Endothelial cell of umbilical vein (primary cell): ENCODE measurements around the gene IGSF3. TPM values are rescaled to one million over a fixed set of nuclear protein-coding genes. Genes with fewer than 3 reads are reported as not detected.

Experiments
- BruUV-seq: library from RNA; stranded (reverse); fragments of 400-500 nt; replicated peaks from 2 replicates; lab custom pipeline; 2021; lab: Mats Ljungman, UMichigan
- CTCF ChIA-PET: fragments of 300-600, 350-600 bp; sonication (Branson Sonifier 250); formaldehyde crosslinking; loops from one replicate; lab custom pipeline; 2021; ENCODE audit warnings: antibody characterized with exemption, inconsistent platforms; lab: Charles Lee
- POLR2A ChIA-PET: fragments of 300-600, 350-600 bp; sonication (Branson Sonifier 250); formaldehyde crosslinking; loops from one replicate; lab custom pipeline; 2021; ENCODE audit warnings: antibody characterized with exemption, inconsistent platforms; lab: Charles Lee
- DNase-seq: peaks from one replicate; pipeline ENCODE4 v3.0.0-alpha.2; 2011; ENCODE audit warnings: low read depth, low spot score
- FAIRE-seq: peaks from 2 replicates; lab custom pipeline; 2011; peaks lifted over from hg19 to GRCh38; lab: Jason Lieb, UNC
- H2AFZ ChIP-seq: 2 replicates; pipeline ENCODE4 v1.6.0; 2012; ENCODE audit warnings: low read depth, low read length, control low read depth, inconsistent platforms
- H3K27ac ChIP-seq: 2 replicates; pipeline ENCODE4 v1.5.1; 2011; ENCODE audit warnings: low read depth, mild to moderate bottlenecking, control low read depth, low read length, moderate library complexity; ENCODE audit not compliant: insufficient read depth
- H3K27me3 ChIP-seq, 2 experiments: 2 replicates each; pipeline versions ENCODE4 v1.6.0 to v1.6.1; 2011; ENCODE audit warnings: low read length in 2 of 2, mixed read lengths in 1 of 2; ENCODE audit not compliant: control insufficient read depth in 2 of 2, insufficient read depth in 2 of 2
- H3K36me3 ChIP-seq, 2 experiments: 2 replicates in 1 of 2; 3 replicates in 1 of 2; pipeline ENCODE4 v1.5.1; 2011; ENCODE audit warnings: low read length in 2 of 2, mild to moderate bottlenecking in 1 of 2, moderate library complexity in 1 of 2; ENCODE audit not compliant: control insufficient read depth in 2 of 2, insufficient read depth in 2 of 2; ENCODE audit errors: extremely low read depth in 1 of 2
- H3K4me1 ChIP-seq: 3 replicates; pipeline ENCODE4 v1.5.1; 2011; ENCODE audit warnings: mild to moderate bottlenecking, low read length; ENCODE audit not compliant: control insufficient read depth, insufficient read depth; ENCODE audit errors: extremely low read depth
- H3K4me2 ChIP-seq: 2 replicates; pipeline ENCODE4 v1.6.1; 2011; ENCODE audit warnings: low read length, control low read depth, mixed read lengths; ENCODE audit not compliant: insufficient read depth
- H3K4me3 ChIP-seq, 3 experiments: fragments of 200-600 bp in 1 of 3; sonication (generic), shearing (Covaris generic) in 1 of 3; replicated peaks in 1 of 3; 2 replicates each; pipeline ENCODE4 v1.5.1; 2011 to 2016; ENCODE audit warnings: control low read depth in 3 of 3, low read length in 3 of 3, mild to moderate bottlenecking in 2 of 3, inconsistent platforms in 1 of 3, low read depth in 1 of 3, moderate library complexity in 1 of 3; ENCODE audit not compliant: insufficient read depth in 1 of 3
- H3K79me2 ChIP-seq: 2 replicates; pipeline ENCODE4 v1.6.0; 2012; ENCODE audit warnings: low read length, inconsistent platforms; ENCODE audit not compliant: control insufficient read depth, insufficient read depth
- H3K9ac ChIP-seq: replicated peaks from 2 replicates; pipeline ENCODE3; 2011; ENCODE audit warnings: low read length, control low read depth; ENCODE audit not compliant: insufficient read depth; ENCODE audit errors: extremely low read depth
- H3K9me1 ChIP-seq: replicated peaks from 3 replicates; pipeline ENCODE4 v1.6.0; 2011; ENCODE audit warnings: mild to moderate bottlenecking, low read length; ENCODE audit not compliant: control insufficient read depth, insufficient read depth; ENCODE audit errors: extremely low read depth
- H3K9me3 ChIP-seq: replicated peaks from 2 replicates; pipeline ENCODE4 v1.5.1; 2012; ENCODE audit warnings: low read length, inconsistent platforms; ENCODE audit not compliant: control insufficient read depth, insufficient read depth
- H4K20me1 ChIP-seq: replicated peaks from 2 replicates; pipeline ENCODE3; 2011; ENCODE audit warnings: mild to moderate bottlenecking, low read length; ENCODE audit not compliant: control insufficient read depth, insufficient read depth; ENCODE audit errors: extremely low read depth
- FOS ChIP-seq: IDR thresholded peaks from 2 replicates; pipeline ENCODE4 v1.6.1; 2011; ENCODE audit warnings: mild to moderate bottlenecking, low read length, moderate library complexity, borderline replicate concordance; ENCODE audit not compliant: insufficient read depth
- GATA2 ChIP-seq: IDR thresholded peaks from 2 replicates; pipeline ENCODE4 v1.7.0; 2011; ENCODE audit warnings: low read depth, mild to moderate bottlenecking, moderate library complexity, mixed read lengths, low read length; ENCODE audit not compliant: insufficient read length, insufficient read depth
- JUN ChIP-seq: IDR thresholded peaks from 2 replicates; pipeline ENCODE4 v1.6.1; 2011; ENCODE audit warnings: borderline replicate concordance, low read depth; ENCODE audit not compliant: insufficient read length, insufficient read depth
- MAX ChIP-seq: IDR thresholded peaks from 2 replicates; pipeline ENCODE4 v1.6.1; 2011; ENCODE audit not compliant: insufficient read depth, insufficient read length
- MYC ChIP-seq: IDR thresholded peaks from one replicate; pipeline ENCODE4 v1.6.1; 2011; ENCODE audit warnings: mild to moderate bottlenecking, low read depth, low read length
- POLR2A ChIP-seq: IDR thresholded peaks from 2 replicates; pipeline ENCODE4 v1.6.1; 2012; ENCODE audit warnings: low read depth, mild to moderate bottlenecking, control low read depth, low read length
- POLR2AphosphoS5 ChIP-seq: IDR thresholded peaks from 2 replicates; pipeline ENCODE4 v1.6.1; 2012; ENCODE audit warnings: low read depth, mild to moderate bottlenecking, control low read depth, low read length, moderate library complexity; ENCODE audit not compliant: insufficient read depth
- dilution Hi-C: fragments of 300-500 bp; cut with MboI; formaldehyde crosslinking; loops from one replicate; pipeline ENCODE4 v1.15.0; 2019; ENCODE audit warnings: low sequenced_read_pairs; ENCODE audit not compliant: extremely low pct_ligation_motif_present
- intact Hi-C: fragments of 100-400 bp; cut with micrococcal nuclease; formaldehyde crosslinking; loops from one replicate; pipeline ENCODE4 v1.10.0; 2022
- polyA plus RNA-seq, 4 experiments: library from polyadenylated mRNA; depleted of rRNA in 3 of 4; stranded (reverse) in 3 of 4; unstranded in 1 of 4; fragments of >200 nt; gene quantifications; 2 replicates each; pipeline versions ENCODE4 v1.2.1 to v1.2.3, GENCODE V29; 2011 to 2012; ENCODE audit warnings: missing spikeins in 1 of 4
- total RNA-seq: library from RNA; stranded (reverse); gene quantifications from 2 replicates; pipeline ENCODE4 v1.2.3, GENCODE V29; 2021
- TF ChIP-seq, protein P1 (sequence below), 2 donors: IDR thresholded peaks; 1 replicate in 1 of 2; 2 replicates in 1 of 2; pipeline ENCODE4 v1.5.1; 2011; ENCODE audit warnings: low read length in 2 of 2, mild to moderate bottlenecking in 2 of 2, moderate library complexity in 2 of 2, control low read depth in 1 of 2, inconsistent platforms in 1 of 2, low read depth in 1 of 2; ENCODE audit not compliant: insufficient read depth in 1 of 2; ENCODE audit errors: extremely low read depth in 1 of 2

IGSF3 gene
- total and polyA plus RNA-seq, 2 donors (not counting 3 experiments of a cell fraction or from before 2014, with no cell fraction given), result 0.63 to 2.2 TPM

DNA sequence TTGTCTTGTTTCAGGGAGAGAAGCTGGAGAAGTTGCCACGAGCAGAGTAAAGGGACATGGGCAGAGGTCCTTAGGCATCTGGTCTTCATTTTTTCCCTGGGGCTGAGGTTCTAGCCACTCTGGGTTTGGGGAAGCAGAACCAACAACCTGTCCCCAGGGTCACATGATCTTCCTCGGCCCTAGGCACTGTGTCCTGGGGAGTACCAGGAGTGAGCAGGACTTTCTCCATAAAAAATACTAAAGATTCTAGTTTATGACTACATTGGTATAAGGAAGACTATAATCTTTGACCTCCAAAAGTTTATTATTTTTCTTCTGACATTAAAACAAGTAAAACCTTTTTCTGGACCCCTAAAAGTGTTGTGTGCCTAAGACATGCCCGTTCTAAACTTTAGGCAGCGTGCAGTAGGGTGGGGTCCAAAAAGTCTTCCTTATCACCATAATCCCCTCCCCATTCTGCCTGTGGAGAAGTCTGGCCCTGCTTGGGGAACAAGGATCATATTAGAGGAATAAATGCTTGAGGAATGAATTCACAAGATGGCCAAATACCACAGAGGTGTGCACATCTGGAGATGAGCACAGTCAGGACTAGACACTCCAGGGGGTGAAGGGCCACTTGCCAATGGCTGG, 19.3 kb upstream of the IGSF3 start:
- Histone ChIP-seq H3K9ac (no peak overlapping the region), H3K79me2 (no peaks in the 10 kb centered on the region), H3K4me3 (no peak overlapping the region), H3K4me2 (no peak overlapping the region), H3K36me3 (no peaks in the 10 kb centered on the region), H3K9me1 (no peaks in the 10 kb centered on the region), H3K27me3 (no peaks in the 10 kb centered on the region), H3K4me1 (no peaks in the 10 kb centered on the region), H4K20me1 (no peaks in the 10 kb centered on the region), H3K9me3 (no peaks in the 10 kb centered on the region), H3K27ac (no peak overlapping the region), H2AFZ (no peak overlapping the region)
- dilution Hi-C loops, result no loop called here
- TF ChIP-seq POLR2AphosphoS5 (no peak), MYC (no peak), POLR2A (no peak), MAX (no peak), FOS (no peak), JUN (no peak), GATA2 (no peak)
- TF ChIP-seq, protein P1, sequence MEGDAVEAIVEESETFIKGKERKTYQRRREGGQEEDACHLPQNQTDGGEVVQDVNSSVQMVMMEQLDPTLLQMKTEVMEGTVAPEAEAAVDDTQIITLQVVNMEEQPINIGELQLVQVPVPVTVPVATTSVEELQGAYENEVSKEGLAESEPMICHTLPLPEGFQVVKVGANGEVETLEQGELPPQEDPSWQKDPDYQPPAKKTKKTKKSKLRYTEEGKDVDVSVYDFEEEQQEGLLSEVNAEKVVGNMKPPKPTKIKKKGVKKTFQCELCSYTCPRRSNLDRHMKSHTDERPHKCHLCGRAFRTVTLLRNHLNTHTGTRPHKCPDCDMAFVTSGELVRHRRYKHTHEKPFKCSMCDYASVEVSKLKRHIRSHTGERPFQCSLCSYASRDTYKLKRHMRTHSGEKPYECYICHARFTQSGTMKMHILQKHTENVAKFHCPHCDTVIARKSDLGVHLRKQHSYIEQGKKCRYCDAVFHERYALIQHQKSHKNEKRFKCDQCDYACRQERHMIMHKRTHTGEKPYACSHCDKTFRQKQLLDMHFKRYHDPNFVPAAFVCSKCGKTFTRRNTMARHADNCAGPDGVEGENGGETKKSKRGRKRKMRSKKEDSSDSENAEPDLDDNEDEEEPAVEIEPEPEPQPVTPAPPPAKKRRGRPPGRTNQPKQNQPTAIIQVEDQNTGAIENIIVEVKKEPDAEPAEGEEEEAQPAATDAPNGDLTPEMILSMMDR (IDR thresholded peaks at IDR 0.05; ENCODE audit: extremely low read depth in 1 of 2, insufficient read depth in 1 of 2, low read depth in 1 of 2, low read length in 2 of 2), result no peak
- intact Hi-C loops, result no loop called here
- ChIA-PET CTCF (no interaction called here), POLR2A (no interaction called here)
- no peak for FAIRE-seq
- BruUV-seq, result no TSS peak
- no peak for DNase-seq
